GDM1 (cell line): ENCODE measurements around the gene HAPLN1.
A peak's percentile ranks its signal among the peaks of the same experiment; 100 is the strongest.
"Not testable (repeated sequence)": the region's sequence is repeated elsewhere in the genome, so short reads cannot be mapped to it uniquely, and the experiment has no call there.

ENCODE experiments used
- DNase-seq: peaks from one replicate; lab custom pipeline; 2025; lab: John Stamatoyannopoulos, UW

HAPLN1 gene

GRCh38 chr5:83720836-83721537 is at the start of gene HAPLN1:
HAPLN1 (minus strand) TSS chr5:83720855; CDS start chr5:83673523, 47,332 bp downstream.
- DNase-seq = no peak

GRCh38 chr5:83767409-83767992 is 46.8 kb upstream of the HAPLN1 start:
- no peak for DNase-seq

GRCh38 chr5:83764101-83764500 is 43.4 kb upstream of the HAPLN1 start:
- no peak for DNase-seq

- no peak for DNase-seq
Observed at GRCh38 chr5:83760579-83760978, 39.9 kb upstream of the HAPLN1 start.

- no peak for DNase-seq
Observed at GRCh38 chr5:83752700-83753099, 32.0 kb upstream of the HAPLN1 start.

GRCh38 chr5:83751201-83751600 is 30.5 kb upstream of the HAPLN1 start:
- DNase-seq = no peak

GRCh38 chr5:83750749-83751148 is 30.1 kb upstream of the HAPLN1 start:
- peak; percentile 51 for DNase-seq

- no peak for DNase-seq
Observed at GRCh38 chr5:83745816-83746215, 25.2 kb upstream of the HAPLN1 start.

GRCh38 chr5:83744821-83745220 is 24.2 kb upstream of the HAPLN1 start:
- peak; percentile 51 for DNase-seq

GRCh38 chr5:83742089-83742488 is 21.4 kb upstream of the HAPLN1 start:
- no peak for DNase-seq

- DNase-seq = no peak
Observed at GRCh38 chr5:83741571-83741970, 20.9 kb upstream of the HAPLN1 start.

GRCh38 chr5:83740741-83741140 is 20.1 kb upstream of the HAPLN1 start:
- DNase-seq = no peak

GRCh38 chr5:83736169-83736568 is 15.5 kb upstream of the HAPLN1 start:
- DNase-seq = not testable (repeated sequence)

GRCh38 chr5:83735058-83735457 is 14.4 kb upstream of the HAPLN1 start:
- not testable (repeated sequence) for DNase-seq

GRCh38 chr5:83731638-83732037 is 11.0 kb upstream of the HAPLN1 start:
- DNase-seq = no peak

- DNase-seq = no peak
Observed at GRCh38 chr5:83729362-83729761, 8.7 kb upstream of the HAPLN1 start.

GRCh38 chr5:83726912-83727311 is 6.3 kb upstream of the HAPLN1 start:
- no peak for DNase-seq

- no peak for DNase-seq
Observed at GRCh38 chr5:83724935-83725334, 4.3 kb upstream of the HAPLN1 start.

- no peak for DNase-seq
Observed at GRCh38 chr5:83724001-83724400, 3.3 kb upstream of the HAPLN1 start.

- DNase-seq = no peak
Observed at GRCh38 chr5:83723031-83723430, 2.4 kb upstream of the HAPLN1 start.

- DNase-seq = no peak
Observed at GRCh38 chr5:83721953-83722901, 1.6 kb upstream of the HAPLN1 start.

GRCh38 chr5:83718936-83719495 is 1.6 kb downstream of the HAPLN1 start:
- DNase-seq = no peak
